Fibroblast of lung (primary cell): ENCODE data around the gene ZBTB16. TPM values are rescaled to one million over a fixed set of nuclear protein-coding genes. Genes with fewer than 3 reads are reported as not detected.

Source experiments
- DNase-seq, 2 donors: peaks; one replicate each; pipeline versions ENCODE4 v3.0.0 to v3.0.0-alpha.2; 2010; ENCODE audit warnings: low read depth in 2 of 2
- H2AFZ ChIP-seq: 2 replicates; pipeline ENCODE4 v1.5.1; 2012; ENCODE audit warnings: low read length, control low read depth, inconsistent platforms
- H3K27ac ChIP-seq: 2 replicates; pipeline ENCODE4 v1.5.1; 2011; ENCODE audit warnings: low read length, control low read depth; ENCODE audit not compliant: insufficient read depth
- H3K27me3 ChIP-seq: 2 replicates; pipeline ENCODE4 v1.5.1; 2011; ENCODE audit warnings: mild to moderate bottlenecking, low read length; ENCODE audit not compliant: control insufficient read depth, insufficient read depth
- H3K36me3 ChIP-seq: 2 replicates; pipeline ENCODE4 v1.5.1; 2011; ENCODE audit warnings: low read length; ENCODE audit not compliant: control insufficient read depth, insufficient read depth
- H3K4me1 ChIP-seq: 2 replicates; pipeline ENCODE4 v1.5.1; 2011; ENCODE audit warnings: low read length; ENCODE audit not compliant: control insufficient read depth, insufficient read depth; ENCODE audit errors: extremely low read depth
- H3K4me2 ChIP-seq: 2 replicates; pipeline ENCODE4 v1.5.1; 2011; ENCODE audit warnings: low read length, control low read depth; ENCODE audit not compliant: insufficient read depth; ENCODE audit errors: extremely low read depth
- H3K4me3 ChIP-seq, 4 experiments: fragments of 200-600 bp in 1 of 4; sonication (generic) in 1 of 4; replicated peaks in 1 of 4; 2 replicates each; pipeline ENCODE4 v1.5.1; 2011 to 2016; ENCODE audit warnings: low read length in 4 of 4, low read depth in 3 of 4, mild to moderate bottlenecking in 3 of 4, control low read depth in 2 of 4, inconsistent platforms in 1 of 4, mixed read lengths in 1 of 4; ENCODE audit not compliant: insufficient read depth in 1 of 4; ENCODE audit errors: control extremely low read depth in 1 of 4
- H3K79me2 ChIP-seq: 2 replicates; pipeline ENCODE4 v1.5.1; 2012; ENCODE audit warnings: mild to moderate bottlenecking, low read length, inconsistent platforms; ENCODE audit not compliant: control insufficient read depth, insufficient read depth
- H3K9ac ChIP-seq: 2 replicates; pipeline ENCODE4 v1.5.1; 2011; ENCODE audit warnings: mild to moderate bottlenecking, low read length, control low read depth; ENCODE audit not compliant: insufficient read depth
- H3K9me3 ChIP-seq: 2 replicates; pipeline ENCODE4 v1.5.1; 2012; ENCODE audit warnings: low read depth, low read length; ENCODE audit not compliant: control insufficient read depth, insufficient read depth
- H4K20me1 ChIP-seq: 2 replicates; pipeline ENCODE4 v1.5.1; 2011; ENCODE audit warnings: low read length; ENCODE audit not compliant: control insufficient read depth, insufficient read depth; ENCODE audit errors: extremely low read depth
- CTCF ChIP-seq, 2 donors: IDR thresholded peaks in 1 of 2; conservative IDR thresholded peaks in 1 of 2; 1 replicate in 1 of 2; 2 replicates in 1 of 2; pipeline ENCODE4 v1.5.1; 2011 to 2012; ENCODE audit warnings: low read length in 2 of 2, control low read depth in 1 of 2, inconsistent platforms in 1 of 2, low read depth in 1 of 2, mild to moderate bottlenecking in 1 of 2
- EZH2 ChIP-seq: IDR thresholded peaks from 2 replicates; pipeline ENCODE4 v1.5.1; 2012; ENCODE audit warnings: low read length, control low read depth, mild to moderate bottlenecking; ENCODE audit errors: missing control alignments
- polyA plus RNA-seq, 2 donors: library from polyadenylated mRNA; depleted of rRNA in 1 of 2; stranded (reverse) in 1 of 2; unstranded in 1 of 2; fragments of >200 nt; gene quantifications; 2 replicates each; pipeline ENCODE4 v1.2.1, GENCODE V29; 2011 to 2012; ENCODE audit warnings: missing spikeins in 1 of 2
- total RNA-seq: library from RNA; depleted of rRNA; stranded (reverse); fragments of >200 nt; gene quantifications from 2 replicates; pipeline ENCODE4 v1.2.1, GENCODE V29; 2014

ZBTB16 gene
- total and polyA plus RNA-seq, 2 donors (not counting 1 experiment from before 2014, with no cell fraction given) = not detected

DNA sequence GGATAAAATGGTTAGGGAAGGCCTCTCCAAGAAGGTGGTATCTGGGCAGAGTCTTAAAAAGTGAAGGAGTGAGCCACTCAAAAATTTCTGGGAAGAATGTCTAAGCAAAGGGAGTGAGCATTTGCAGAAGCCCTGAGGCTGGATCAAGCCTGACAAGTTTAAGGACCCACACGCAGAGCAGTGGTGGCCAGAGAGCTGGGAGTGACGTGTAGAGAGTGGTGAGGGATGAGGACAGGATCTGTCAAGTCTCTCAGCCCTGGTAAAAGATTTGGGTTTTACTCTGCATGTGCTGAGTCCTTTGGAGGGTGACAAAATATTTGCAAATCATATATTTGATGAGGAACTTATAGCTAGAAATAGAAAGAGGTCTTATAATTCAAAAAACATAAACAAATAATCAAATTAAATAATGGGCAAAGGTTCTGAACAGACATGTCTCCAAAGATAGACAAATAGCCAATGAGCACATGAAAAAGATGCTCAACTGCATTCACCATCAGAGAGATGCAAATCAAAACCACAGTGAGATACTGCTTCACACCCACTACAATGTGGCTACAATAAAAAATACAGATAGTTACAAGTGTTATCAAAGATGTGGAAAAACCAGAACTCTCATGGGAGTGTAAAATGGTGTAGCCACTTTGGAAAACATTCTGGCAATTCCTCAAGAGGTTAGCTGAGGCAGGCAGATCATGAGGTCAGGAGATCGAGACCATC lies 129.5 kb downstream of the ZBTB16 start:
- no peak overlapping the region for H3K9ac ChIP-seq
- DNase-seq = no peak
- no peaks in the 10 kb centered on the region for H3K4me1 ChIP-seq
- TF ChIP-seq CTCF (conservative IDR thresholded peaks at IDR 0.05 in 1 of 2, IDR thresholded peaks at IDR 0.05 in 1 of 2; ENCODE audit: low read depth in 1 of 2, low read length in 2 of 2) (no peak), EZH2 (no peak)
- no peaks in the 10 kb centered on the region for H3K27me3 ChIP-seq
- no peak overlapping the region for H3K4me3 ChIP-seq
- no peak overlapping the region for H3K4me2 ChIP-seq
- H3K79me2 ChIP-seq = no peaks in the 10 kb centered on the region
- no peak overlapping the region for H3K27ac ChIP-seq
- H3K36me3 ChIP-seq = no peaks in the 10 kb centered on the region
- no peaks in the 10 kb centered on the region for H3K9me3 ChIP-seq
- no peak overlapping the region for H2AFZ ChIP-seq
- no peaks in the 10 kb centered on the region for H4K20me1 ChIP-seq

DNA sequence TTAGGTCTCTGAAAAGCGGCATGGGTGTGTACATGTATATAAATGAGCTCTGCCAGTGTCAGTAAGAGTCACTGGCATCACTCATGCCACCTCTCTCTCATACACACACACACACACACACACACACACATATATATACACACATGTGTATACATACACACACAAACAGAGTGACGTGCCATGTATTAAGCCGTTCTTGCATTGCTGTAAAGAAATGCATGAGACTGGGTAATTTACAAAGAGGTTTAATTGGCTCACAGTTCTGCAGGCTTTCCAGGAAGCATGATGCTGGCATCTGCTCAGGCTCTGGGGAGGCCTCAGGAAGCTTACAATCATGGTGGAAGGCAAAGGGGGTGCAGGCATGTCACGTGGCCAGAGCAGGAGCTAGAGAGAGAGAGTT lies 131.1 kb downstream of the ZBTB16 start:
- Histone ChIP-seq H2AFZ (no peak overlapping the region), H3K9me3 (no peaks in the 10 kb centered on the region), H4K20me1 (no peaks in the 10 kb centered on the region), H3K27ac (no peak overlapping the region), H3K79me2 (no peaks in the 10 kb centered on the region), H3K27me3 (no peaks in the 10 kb centered on the region), H3K4me2 (no peak overlapping the region), H3K36me3 (no peaks in the 10 kb centered on the region), H3K4me3 (no peak overlapping the region), H3K4me1 (no peaks in the 10 kb centered on the region), H3K9ac (no peak overlapping the region)
- DNase-seq = no peak
- TF ChIP-seq EZH2 (no peak), CTCF (conservative IDR thresholded peaks at IDR 0.05 in 1 of 2, IDR thresholded peaks at IDR 0.05 in 1 of 2; ENCODE audit: low read depth in 1 of 2, low read length in 2 of 2) (no peak)

DNA sequence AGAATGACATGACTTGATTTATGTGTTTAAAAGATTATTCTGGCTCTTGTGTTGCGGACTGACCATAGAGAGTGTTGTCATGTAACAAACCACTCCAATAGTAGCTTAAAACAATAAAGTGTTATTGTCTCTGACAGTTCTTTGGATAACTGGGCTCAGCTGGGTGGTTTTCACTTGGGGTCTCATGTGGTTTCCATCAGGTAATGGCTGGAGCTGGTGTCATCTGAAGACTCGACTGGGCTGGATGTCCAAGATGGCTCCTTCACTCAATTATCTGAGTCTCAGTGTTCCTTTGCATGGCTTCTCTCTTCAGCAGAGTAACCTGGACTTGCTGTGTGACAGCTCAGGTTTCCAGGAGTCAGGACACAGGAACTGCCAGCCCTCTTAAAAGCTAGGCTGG lies 132.4 kb downstream of the ZBTB16 start:
- no peak overlapping the region for H3K4me3 ChIP-seq
- no peak overlapping the region for H3K4me2 ChIP-seq
- no peaks in the 10 kb centered on the region for H4K20me1 ChIP-seq
- no peak overlapping the region for H2AFZ ChIP-seq
- no peaks in the 10 kb centered on the region for H3K36me3 ChIP-seq
- no peak overlapping the region for H3K9ac ChIP-seq
- no peak overlapping the region for H3K27ac ChIP-seq
- no peaks in the 10 kb centered on the region for H3K9me3 ChIP-seq
- no peak for TF ChIP-seq CTCF (conservative IDR thresholded peaks at IDR 0.05 in 1 of 2, IDR thresholded peaks at IDR 0.05 in 1 of 2; ENCODE audit: low read depth in 1 of 2, low read length in 2 of 2)
- no peak for TF ChIP-seq EZH2
- no peak for DNase-seq
- H3K79me2 ChIP-seq = no peaks in the 10 kb centered on the region
- H3K4me1 ChIP-seq = no peaks in the 10 kb centered on the region
- H3K27me3 ChIP-seq = no peaks in the 10 kb centered on the region
